SK-N-MC (cell line): ENCODE measurements around the gene FSIP1.

ENCODE experiments used
- DNase-seq: peaks from one replicate; pipeline ENCODE4 v3.0.0-alpha.2; 2011; ENCODE audit warnings: low read depth, low spot score
- H3K27ac ChIP-seq: fragments of 200-600 bp; sonication (generic); 2 replicates; pipeline ENCODE4 v1.5.1; 2016; ENCODE audit warnings: mixed run types
- H3K36me3 ChIP-seq: fragments of 200-600 bp; sonication (generic); 2 replicates; pipeline ENCODE4 v1.6.1; 2017; ENCODE audit warnings: antibody characterized with exemption, low read length, mixed read lengths; ENCODE audit not compliant: insufficient read depth
- H3K4me3 ChIP-seq: fragments of 200-600 bp; sonication (generic); 2 replicates; pipeline ENCODE4 v1.5.1; 2016
- H3K9ac ChIP-seq: fragments of 200-600 bp; sonication (generic); 2 replicates; pipeline ENCODE4 v1.8.0; 2017; ENCODE audit warnings: mixed run types, mixed read lengths; ENCODE audit not compliant: insufficient read length
- H3K9me3 ChIP-seq: fragments of 200-600 bp; sonication (generic); 2 replicates; pipeline ENCODE4 v1.6.1; 2017; ENCODE audit warnings: low read depth, mild to moderate bottlenecking, antibody characterized with exemption, low read length, moderate library complexity, mixed read lengths
- EZH2 ChIP-seq: fragments of 200-600 bp; sonication (generic); IDR thresholded peaks from one replicate; pipeline ENCODE4 v1.6.1; 2017; ENCODE audit warnings: antibody characterized with exemption
- FOXP2 ChIP-seq: optimal IDR thresholded peaks from 2 replicates; pipeline ENCODE3; 2011; ENCODE audit warnings: mild to moderate bottlenecking, moderate library complexity; ENCODE audit not compliant: insufficient read depth; ENCODE audit errors: extremely low read length, control extremely low read depth
- POLR2AphosphoS5 ChIP-seq: IDR thresholded peaks from 2 replicates; pipeline ENCODE4 v1.6.1; 2012; ENCODE audit warnings: mild to moderate bottlenecking, low read depth, low read length, borderline replicate concordance

Gene FSIP1

GRCh38 chr15:39598958-39599845 lies 183.4 kb downstream of the FSIP1 start:
- H3K4me3 ChIP-seq = no peak overlapping the region
- H3K27ac ChIP-seq = no peak overlapping the region
- no peak for DNase-seq
- no peaks in the 10 kb centered on the region for H3K36me3 ChIP-seq
- no peaks in the 10 kb centered on the region for H3K9me3 ChIP-seq
- no peak for TF ChIP-seq POLR2AphosphoS5
- no peak for TF ChIP-seq FOXP2
- no peak for TF ChIP-seq EZH2
- H3K9ac ChIP-seq = no peak overlapping the region

GRCh38 chr15:39598186-39598850 lies 184.3 kb downstream of the FSIP1 start:
- TF ChIP-seq POLR2AphosphoS5 = no peak
- TF ChIP-seq FOXP2 = no peak
- no peak for TF ChIP-seq EZH2
- H3K9ac ChIP-seq = no peak overlapping the region
- H3K4me3 ChIP-seq = no peak overlapping the region
- H3K27ac ChIP-seq = no peak overlapping the region
- no peaks in the 10 kb centered on the region for H3K36me3 ChIP-seq
- no peak for DNase-seq
- H3K9me3 ChIP-seq = no peaks in the 10 kb centered on the region

DNA sequence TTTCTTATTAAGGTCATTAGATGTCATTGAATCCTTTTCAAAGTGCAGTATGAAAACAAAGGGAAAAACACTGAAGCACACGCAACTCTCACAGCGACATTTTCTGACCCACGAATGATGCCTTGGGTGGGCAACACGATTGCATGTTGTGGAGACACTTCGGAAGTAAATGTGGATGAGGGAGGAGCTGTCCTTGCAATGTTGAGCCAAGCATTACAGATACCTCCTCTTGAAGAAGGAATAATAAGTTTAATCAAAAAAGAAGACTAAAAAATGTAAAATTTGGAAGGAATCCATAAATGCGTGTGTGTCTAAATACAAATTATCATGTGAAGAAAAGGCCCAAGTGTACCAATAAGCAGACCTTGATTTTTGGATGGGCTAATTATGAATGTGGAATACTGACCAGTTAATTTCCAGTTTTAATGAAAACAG lies 184.9 kb downstream of the FSIP1 start:
- Histone ChIP-seq H3K9ac (no peak overlapping the region), H3K27ac (no peak overlapping the region), H3K36me3 (no peaks in the 10 kb centered on the region), H3K4me3 (no peak overlapping the region), H3K9me3 (no peaks in the 10 kb centered on the region)
- DNase-seq = no peak
- TF ChIP-seq EZH2 (no peak), FOXP2 (no peak), POLR2AphosphoS5 (no peak)

- H3K27ac ChIP-seq = no peak overlapping the region
- TF ChIP-seq FOXP2 (no peak), POLR2AphosphoS5 (no peak)
- H3K4me3 ChIP-seq = no peak overlapping the region
- H3K36me3 ChIP-seq = no peaks in the 10 kb centered on the region
- H3K9ac ChIP-seq = no peak overlapping the region
- H3K9me3 ChIP-seq = no peaks in the 10 kb centered on the region
- no peak for DNase-seq
These were observed 185.3 kb downstream of the FSIP1 start for GRCh38 chr15:39597336-39597735.

DNA sequence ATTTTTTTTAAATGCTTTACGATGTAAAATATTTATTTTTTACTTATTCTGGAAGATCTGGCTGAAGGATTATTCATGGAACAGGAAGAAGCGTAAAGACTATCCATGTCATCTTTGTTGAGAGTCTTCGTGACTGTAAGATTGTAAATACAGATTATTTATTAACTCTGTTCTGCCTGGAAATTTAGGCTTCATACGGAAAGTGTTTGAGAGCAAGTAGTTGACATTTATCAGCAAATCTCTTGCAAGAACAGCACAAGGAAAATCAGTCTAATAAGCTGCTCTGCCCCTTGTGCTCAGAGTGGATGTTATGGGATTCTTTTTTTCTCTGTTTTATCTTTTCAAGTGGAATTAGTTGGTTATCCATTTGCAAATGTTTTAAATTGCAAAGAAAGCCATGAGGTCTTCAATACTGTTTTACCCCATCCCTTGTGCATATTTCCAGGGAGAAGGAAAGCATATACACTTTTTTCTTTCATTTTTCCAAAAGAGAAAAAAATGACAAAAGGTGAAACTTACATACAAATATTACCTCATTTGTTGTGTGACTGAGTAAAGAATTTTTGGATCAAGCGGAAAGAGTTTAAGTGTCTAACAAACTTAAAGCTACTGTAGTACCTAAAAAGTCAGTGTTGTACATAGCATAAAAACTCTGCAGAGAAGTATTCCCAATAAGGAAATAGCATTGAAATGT lies 186.1 kb downstream of the FSIP1 start:
- no peak overlapping the region for H3K4me3 ChIP-seq
- no peaks in the 10 kb centered on the region for H3K36me3 ChIP-seq
- no peaks in the 10 kb centered on the region for H3K9me3 ChIP-seq
- H3K27ac ChIP-seq = no peak overlapping the region
- H3K9ac ChIP-seq = no peak overlapping the region
- TF ChIP-seq FOXP2 = no peak
- no peak for TF ChIP-seq EZH2
- TF ChIP-seq POLR2AphosphoS5 = no peak
- no peak for DNase-seq

GRCh38 chr15:39595338-39596221 lies 187.1 kb downstream of the FSIP1 start:
- no peaks in the 10 kb centered on the region for H3K36me3 ChIP-seq
- DNase-seq = no peak
- TF ChIP-seq POLR2AphosphoS5 (no peak), EZH2 (no peak)
- H3K27ac ChIP-seq = no peak overlapping the region
- H3K4me3 ChIP-seq = no peak overlapping the region
- no peak overlapping the region for H3K9ac ChIP-seq
- H3K9me3 ChIP-seq = no peaks in the 10 kb centered on the region

DNA sequence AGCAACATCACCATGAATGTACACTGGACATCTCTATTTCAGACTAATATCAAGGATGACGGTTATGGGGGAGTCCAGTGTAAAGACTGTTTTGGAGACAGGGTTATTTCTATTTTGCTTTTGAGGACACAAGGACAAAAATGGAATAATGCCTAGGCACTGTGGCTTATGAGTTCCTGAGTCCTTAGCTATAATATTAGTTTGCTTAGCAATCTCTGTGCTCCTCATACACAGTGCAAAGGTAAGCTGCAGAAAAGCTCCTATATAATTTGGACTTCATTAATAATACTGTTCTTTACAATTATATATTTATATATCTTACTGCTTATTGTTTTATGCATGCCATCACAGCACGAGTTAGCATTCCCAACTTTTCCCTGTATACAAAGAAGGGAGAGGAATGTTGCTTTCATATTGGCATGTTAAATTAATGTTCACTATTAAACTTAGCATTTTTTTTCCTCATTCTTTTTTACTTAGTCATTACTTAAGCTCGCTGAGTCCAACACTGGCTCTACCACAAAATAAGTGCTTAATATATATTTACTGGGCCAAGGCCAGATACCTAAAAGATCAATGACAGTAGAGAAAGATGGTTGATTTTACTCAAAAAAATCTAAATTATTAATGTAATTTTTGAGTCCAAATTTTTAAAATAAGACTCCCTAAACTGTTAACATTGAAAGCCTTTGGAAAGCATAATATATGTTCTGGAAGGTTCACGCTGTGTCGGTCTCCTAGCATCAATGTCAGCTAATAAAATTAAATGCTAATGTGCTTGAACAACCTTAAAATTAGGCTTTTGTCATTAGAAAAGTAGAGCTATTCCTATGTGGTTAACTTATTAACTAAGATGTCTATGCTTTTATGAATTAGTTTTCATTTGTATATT lies 187.9 kb downstream of the FSIP1 start:
- no peak overlapping the region for H3K27ac ChIP-seq
- H3K9ac ChIP-seq = no peak overlapping the region
- DNase-seq = no peak
- H3K36me3 ChIP-seq = no peaks in the 10 kb centered on the region
- no peak overlapping the region for H3K4me3 ChIP-seq
- no peak for TF ChIP-seq EZH2
- TF ChIP-seq FOXP2 = no peak
- no peak for TF ChIP-seq POLR2AphosphoS5
- H3K9me3 ChIP-seq = no peaks in the 10 kb centered on the region
